IMR-90 (cell line): ENCODE data around the gene TSSC4. TPM values are rescaled to one million over a fixed set of nuclear protein-coding genes. Genes with fewer than 3 reads are reported as not detected.

ENCODE experiments used
- ATAC-seq: fragments of 200-7000 bp; cut with Tn5 transposase; 2 replicates; pipeline ENCODE4 v1.9.1; 2020; ENCODE audit warnings: low read depth, mild to moderate bottlenecking, moderate library complexity
- BruUV-seq: library from RNA; stranded (reverse); fragments of 400-500 nt; replicated peaks from 2 replicates; lab custom pipeline; 2021; lab: Mats Ljungman, UMichigan
- CTCF ChIA-PET: fragments of 300-600 bp; formaldehyde crosslinking; extraction: SDS; loops from one replicate; lab custom pipeline; 2021; ENCODE audit warnings: antibody characterized with exemption; lab: Yijun Ruan, JAX
- POLR2A ChIA-PET: fragments of 300-600 bp; sonication (Branson Sonifier 250); formaldehyde crosslinking; loops from one replicate; lab custom pipeline; 2022; ENCODE audit warnings: antibody characterized with exemption; ENCODE audit not compliant: unreplicated experiment; lab: Charles Lee
- DNase-seq: peaks from one replicate; pipeline ENCODE4 v3.0.0; 2013
- H2AFZ ChIP-seq: replicated peaks from 2 replicates; pipeline ENCODE3; 2013; ENCODE audit warnings: low read length, mild to moderate bottlenecking; ENCODE audit not compliant: poor library complexity
- H2AK5ac ChIP-seq: 2 replicates; pipeline ENCODE4 v1.6.1; 2013; ENCODE audit warnings: low read depth, low read length, inconsistent platforms
- H2AK9ac ChIP-seq: replicated peaks from 2 replicates; pipeline ENCODE3; 2013; ENCODE audit warnings: mild to moderate bottlenecking, low read depth, low read length, moderate library complexity; ENCODE audit not compliant: poor library complexity
- H2BK120ac ChIP-seq: 2 replicates; pipeline ENCODE4 v1.6.1; 2013; ENCODE audit warnings: low read depth, low read length, inconsistent platforms
- H2BK15ac ChIP-seq: 3 replicates; pipeline ENCODE4 v1.6.1; 2013; ENCODE audit warnings: low read depth, low read length, inconsistent platforms
- H2BK20ac ChIP-seq: 2 replicates; pipeline ENCODE4 v1.6.1; 2013; ENCODE audit warnings: low read depth, mild to moderate bottlenecking, inconsistent platforms, low read length, moderate library complexity
- H2BK5ac ChIP-seq: 2 replicates; pipeline ENCODE4 v1.6.1; 2013; ENCODE audit warnings: mild to moderate bottlenecking, low read depth, low read length, inconsistent platforms; ENCODE audit not compliant: poor library complexity, severe bottlenecking
- H3K14ac ChIP-seq: replicated peaks from 2 replicates; pipeline ENCODE4 v1.6.1; 2013; ENCODE audit warnings: low read depth, low read length, inconsistent platforms
- H3K18ac ChIP-seq: 2 replicates; pipeline ENCODE4 v1.6.1; 2013; ENCODE audit warnings: low read depth, low read length, control low read depth
- H3K23ac ChIP-seq: 2 replicates; pipeline ENCODE4 v1.6.1; 2013; ENCODE audit warnings: low read depth, low read length, inconsistent platforms
- H3K27ac ChIP-seq: 2 replicates; pipeline ENCODE4 v1.5.1; 2013; ENCODE audit warnings: mild to moderate bottlenecking, control low read depth, low read length; ENCODE audit not compliant: insufficient read depth
- H3K27me3 ChIP-seq: 2 replicates; pipeline ENCODE4 v1.6.1; 2013; ENCODE audit warnings: low read length; ENCODE audit not compliant: control insufficient read depth, insufficient read depth
- H3K36me3 ChIP-seq: 2 replicates; pipeline ENCODE4 v1.6.1; 2013; ENCODE audit warnings: low read length, mixed read lengths; ENCODE audit not compliant: control insufficient read depth, insufficient read depth
- H3K4ac ChIP-seq: 2 replicates; pipeline ENCODE4 v1.6.1; 2013; ENCODE audit warnings: low read depth, low read length, inconsistent platforms
- H3K4me1 ChIP-seq: 2 replicates; pipeline ENCODE4 v1.6.1; 2013; ENCODE audit warnings: low read length, mixed read lengths; ENCODE audit not compliant: control insufficient read depth, insufficient read depth
- H3K4me2 ChIP-seq: 2 replicates; pipeline ENCODE4 v1.6.1; 2013; ENCODE audit warnings: low read depth, mild to moderate bottlenecking, control low read depth, low read length, moderate library complexity
- H3K4me3 ChIP-seq: 2 replicates; pipeline ENCODE4 v1.5.1; 2013; ENCODE audit warnings: low read depth, mild to moderate bottlenecking, control low read depth, low read length, moderate library complexity; ENCODE audit not compliant: insufficient read depth
- H3K56ac ChIP-seq: 2 replicates; pipeline ENCODE4 v1.6.1; 2013; ENCODE audit warnings: low read length, inconsistent platforms; ENCODE audit not compliant: insufficient read depth; ENCODE audit errors: extremely low read depth
- H3K79me1 ChIP-seq, 2 experiments: 2 replicates each; pipeline ENCODE4 v1.6.1; 2013; ENCODE audit warnings: low read length in 2 of 2, inconsistent platforms in 1 of 2, low read depth in 1 of 2
- H3K9ac ChIP-seq: 2 replicates; pipeline ENCODE4 v1.6.1; 2013; ENCODE audit warnings: low read depth, low read length, control low read depth
- H3K9me1 ChIP-seq: 2 replicates; pipeline ENCODE4 v1.6.1; 2013; ENCODE audit warnings: low read length, inconsistent platforms; ENCODE audit not compliant: insufficient read depth
- H3K9me3 ChIP-seq: 2 replicates; pipeline ENCODE4 v1.6.1; 2013; ENCODE audit warnings: low read length; ENCODE audit not compliant: control insufficient read depth, insufficient read depth
- H4K20me1 ChIP-seq: 2 replicates; pipeline ENCODE4 v1.6.1; 2013; ENCODE audit warnings: low read length, inconsistent platforms; ENCODE audit not compliant: insufficient read depth
- H4K5ac ChIP-seq: 2 replicates; pipeline ENCODE4 v1.6.1; 2013; ENCODE audit warnings: mild to moderate bottlenecking, low read depth, low read length, control low read depth
- H4K8ac ChIP-seq, 2 experiments: 2 replicates each; pipeline ENCODE4 v1.6.1; 2013; ENCODE audit warnings: low read depth in 2 of 2, low read length in 2 of 2, control low read depth in 1 of 2, inconsistent platforms in 1 of 2
- H4K91ac ChIP-seq: 2 replicates; pipeline ENCODE4 v1.6.1; 2013; ENCODE audit warnings: low read depth, low read length, inconsistent platforms; ENCODE audit not compliant: insufficient read depth
- CHD1 ChIP-seq: IDR thresholded peaks from 2 replicates; pipeline ENCODE4 v1.6.1; 2012; ENCODE audit warnings: low read depth, low read length, improper control_type of control experiment
- CTCF ChIP-seq: conservative IDR thresholded peaks from 2 replicates; pipeline ENCODE4 v1.5.1; 2012; ENCODE audit warnings: mild to moderate bottlenecking, low read depth, low read length, improper control_type of control experiment
- MAZ ChIP-seq: IDR thresholded peaks from 2 replicates; pipeline ENCODE4 v1.6.1; 2012; ENCODE audit warnings: low read depth, mild to moderate bottlenecking, low read length, improper control_type of control experiment, moderate library complexity, borderline replicate concordance
- POLR2A ChIP-seq: IDR thresholded peaks from 2 replicates; pipeline ENCODE4 v1.6.1; 2012; ENCODE audit warnings: mild to moderate bottlenecking, low read depth, low read length
- RFX5 ChIP-seq: IDR thresholded peaks from 2 replicates; pipeline ENCODE4 v1.8.0; 2012; ENCODE audit warnings: low read depth, mild to moderate bottlenecking, low read length, moderate library complexity
- SMC3 ChIP-seq: fragments of 150-350 bp; IDR thresholded peaks from 2 replicates; pipeline ENCODE4 v1.6.1; 2016; ENCODE audit warnings: low read depth, mild to moderate bottlenecking, antibody characterized with exemption, low read length, moderate library complexity
- USF2 ChIP-seq: fragments of 150-350 bp; IDR thresholded peaks from 2 replicates; pipeline ENCODE4 v1.6.1; 2017; ENCODE audit warnings: mild to moderate bottlenecking, antibody characterized with exemption, low read length, low read depth
- WGBS, 2 experiments: methylation state at CpG; one replicate each; pipeline versions ENCODE4 v1.1.5 to v1.1.7; 2013; ENCODE audit warnings: missing lambda C conversion rate in 2 of 2; ENCODE audit not compliant: insufficient read length in 1 of 2; ENCODE audit errors: extremely low coverage in 2 of 2; 5-methylcytosine and 5-hydroxymethylcytosine counted together
- dilution Hi-C: fragments of 300-500 bp; cut with HindIII; formaldehyde crosslinking; loops from one replicate; pipeline ENCODE4 v1.14.3; 2018; ENCODE audit warnings: low sequenced_read_pairs; ENCODE audit not compliant: unreplicated experiment
- in situ Hi-C: fragments of 300-500 bp; cut with MboI; formaldehyde crosslinking; loops from 3 replicates; pipeline ENCODE4 v1.14.3; 2019; ENCODE audit warnings: low sequenced_read_pairs, inconsistent platforms, mixed read lengths
- intact Hi-C: fragments of 100-400 bp; cut with micrococcal nuclease; formaldehyde crosslinking; loops from 2 replicates; pipeline ENCODE4 v1.10.0; 2022
- microRNA-seq, 2 experiments: library from miRNA; stranded (forward) in 1 of 2; unstranded in 1 of 2; fragments of 10-50 nt in 1 of 2; fragments of <30 nt in 1 of 2; gene quantifications in 1 of 2; microRNA quantifications in 1 of 2; one replicate each; pipeline versions ENCODE3 to v1.1.0; 2013 to 2020; ENCODE audit not compliant: insufficient read depth in 1 of 2, insufficient read length in 1 of 2, unreplicated experiment in 1 of 2
- polyA plus RNA-seq, 3 experiments: library from polyadenylated mRNA; depleted of rRNA; stranded (reverse); fragments of >200 nt; gene quantifications; 2 replicates each; pipeline ENCODE4 v1.2.3, GENCODE V29; 2012; ENCODE audit warnings: low replicate concordance in 1 of 3
- small RNA-seq, 5 experiments: library from RNA; depleted of rRNA; stranded (forward); fragments of <200 nt; gene quantifications; one replicate each; pipeline ENCODE3, GENCODE V24; 2012
- total RNA-seq: library from RNA; depleted of rRNA; stranded (reverse); fragments of >200 nt; gene quantifications from 2 replicates; pipeline ENCODE4 v1.2.3, GENCODE V29; 2012; rRNA removed

The TSSC4 gene
- total and polyA plus RNA-seq, 2 of the 4 experiments (the other 2 are of a cell fraction) = 34.9 to 40.0 TPM

DNA sequence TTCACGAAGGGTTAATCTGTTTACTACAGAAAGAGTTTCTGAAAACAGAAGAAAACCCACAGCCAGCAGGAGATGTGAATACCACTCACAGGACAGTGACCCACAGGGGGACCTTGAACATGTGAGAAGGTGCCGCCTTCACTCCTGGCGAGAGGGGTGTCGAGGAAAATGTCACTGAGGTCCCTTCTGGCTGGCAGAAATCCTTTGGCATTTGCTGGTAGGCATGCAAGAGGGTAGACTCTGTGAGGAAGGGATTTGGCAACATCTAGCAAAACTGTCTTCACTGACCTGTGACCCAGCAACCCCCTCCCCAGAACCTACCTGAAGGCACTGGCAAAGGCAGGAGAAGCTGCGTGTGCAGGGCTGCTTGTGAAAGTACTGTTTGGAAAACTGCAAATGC, 52.9 kb downstream of the TSSC4 start:
- Histone ChIP-seq H3K4me1 (no peaks in the 10 kb centered on the region), H2BK120ac (no peak overlapping the region), H3K27me3 (peaks cover 38% of the 10 kb centered on the region), H2AFZ (no peak overlapping the region), H3K18ac (no peak overlapping the region), H3K9me1 (no peaks in the 10 kb centered on the region), H3K79me1 (no peaks in the 10 kb centered on the region), H2BK15ac (no peak overlapping the region), H3K9ac (no peak overlapping the region), H3K9me3 (no peaks in the 10 kb centered on the region; the same call in 1 of the 2 replicates), H4K91ac (no peak overlapping the region), H4K20me1 (no peaks in the 10 kb centered on the region), H3K4me3 (no peak overlapping the region), H2AK9ac (no peak overlapping the region), H4K8ac (no peak overlapping the region), H4K5ac (no peak overlapping the region), H3K27ac (no peak overlapping the region), H3K23ac (no peak overlapping the region), H2AK5ac (no peak overlapping the region), H3K56ac (no peak overlapping the region), H3K14ac (no peak overlapping the region), H3K4me2 (no peak overlapping the region), H3K36me3 (no peaks in the 10 kb centered on the region), H2BK20ac (no peak overlapping the region), H3K4ac (no peak overlapping the region), H2BK5ac (no peak overlapping the region)
- intact Hi-C loops (no loop called here), in situ Hi-C loops (no loop called here), dilution Hi-C loops (no loop called here)
- ChIA-PET POLR2A (no interaction called here), CTCF (no interaction called here)
- TF ChIP-seq CHD1 (no peak), CTCF (no peak), MAZ (no peak), SMC3 (no peak), RFX5 (no peak), USF2 (no peak), POLR2A (no peak)
- no TSS peak for BruUV-seq
- ATAC-seq = no peak
- WGBS, 2 experiments = no CpG with 5 or more reads among the region's 5 CpGs
- no peak for DNase-seq

Small RNA genes lying within 50 kb of the gene (microRNA-seq; reads per million reads assigned to microRNA genes)
- not detected for gene RF00019 (ENCODE audit: insufficient read depth, insufficient read length)

Small RNA genes lying within 50 kb of the gene (small RNA-seq; reads per million reads assigned to genes)
- 0 reads per million in 5 experiments for gene RF00019

Other genes starting within 250 kb of the TSSC4 start
- not detected in 2 replicates for gene INS, start 239.5 kb upstream of the TSSC4 start, total RNA-seq
- gene INS, start 239.5 kb upstream of the TSSC4 start, polyA plus RNA-seq (2012; rRNA removed) = not detected in 2 replicates
- not detected in 2 replicates for gene TH, start 228.9 kb upstream of the TSSC4 start, total RNA-seq
- gene TH, start 228.9 kb upstream of the TSSC4 start, polyA plus RNA-seq (2012; rRNA removed) = 0.06 and 0.10 TPM in 2 replicates
- not detected in 2 replicates for gene ASCL2, start 130.2 kb upstream of the TSSC4 start, total RNA-seq
- not detected in 2 replicates for gene ASCL2, start 130.2 kb upstream of the TSSC4 start, polyA plus RNA-seq (2012; rRNA removed)
- not detected in 2 replicates for gene C11orf21, start 98.8 kb upstream of the TSSC4 start, total RNA-seq
- not detected in 2 replicates for gene C11orf21, start 98.8 kb upstream of the TSSC4 start, polyA plus RNA-seq (2012; rRNA removed)
- not detected in 2 replicates for gene TSPAN32, start 98.7 kb upstream of the TSSC4 start, total RNA-seq
- gene TSPAN32, start 98.7 kb upstream of the TSSC4 start, polyA plus RNA-seq (2012; rRNA removed) = 0.07 TPM in 1 of 2 replicates, not detected in the other
- gene CD81, start 23.4 kb upstream of the TSSC4 start, total RNA-seq = 119 and 159 TPM in 2 replicates
- gene CD81, start 23.4 kb upstream of the TSSC4 start, polyA plus RNA-seq (2012; rRNA removed) = 566 and 689 TPM in 2 replicates
- gene TRPM5, start 43.8 kb downstream of the TSSC4 start, total RNA-seq = not detected in 2 replicates
- gene TRPM5, start 43.8 kb downstream of the TSSC4 start, polyA plus RNA-seq (2012; rRNA removed) = not detected in 2 replicates
- not detected in 2 replicates for gene KCNQ1, start 44.3 kb downstream of the TSSC4 start, total RNA-seq
- 0.07 TPM in 1 of 2 replicates, not detected in the other for gene KCNQ1, start 44.3 kb downstream of the TSSC4 start, polyA plus RNA-seq (2012; rRNA removed)